ENCODE results near the gene CFAP52. TPM values are rescaled to one million over a fixed set of nuclear protein-coding genes. Genes with fewer than 3 reads are reported as not detected.

CFAP52 gene, protein sequence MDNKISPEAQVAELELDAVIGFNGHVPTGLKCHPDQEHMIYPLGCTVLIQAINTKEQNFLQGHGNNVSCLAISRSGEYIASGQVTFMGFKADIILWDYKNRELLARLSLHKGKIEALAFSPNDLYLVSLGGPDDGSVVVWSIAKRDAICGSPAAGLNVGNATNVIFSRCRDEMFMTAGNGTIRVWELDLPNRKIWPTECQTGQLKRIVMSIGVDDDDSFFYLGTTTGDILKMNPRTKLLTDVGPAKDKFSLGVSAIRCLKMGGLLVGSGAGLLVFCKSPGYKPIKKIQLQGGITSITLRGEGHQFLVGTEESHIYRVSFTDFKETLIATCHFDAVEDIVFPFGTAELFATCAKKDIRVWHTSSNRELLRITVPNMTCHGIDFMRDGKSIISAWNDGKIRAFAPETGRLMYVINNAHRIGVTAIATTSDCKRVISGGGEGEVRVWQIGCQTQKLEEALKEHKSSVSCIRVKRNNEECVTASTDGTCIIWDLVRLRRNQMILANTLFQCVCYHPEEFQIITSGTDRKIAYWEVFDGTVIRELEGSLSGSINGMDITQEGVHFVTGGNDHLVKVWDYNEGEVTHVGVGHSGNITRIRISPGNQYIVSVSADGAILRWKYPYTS
- total RNA-seq (2014; rRNA removed), result 0.47 TPM in 1 of 2 replicates, not detected in the other
- percentile 9 among the genes with signal in this experiment for Bru-seq, nascent RNA
- percentile 7 among the genes with signal in this experiment for BruChase-seq, experiment 1, labeled RNA remaining after a 6-hour chase
- percentile 11 among the genes with signal in this experiment for BruChase-seq, experiment 2, labeled RNA remaining after a 2-hour chase
- long read RNA-seq, partial matches to known transcripts, result 0 of 1 reads
- long read RNA-seq, other reads (novel, unspliced or antisense), result 1 of 1 reads

DNA sequence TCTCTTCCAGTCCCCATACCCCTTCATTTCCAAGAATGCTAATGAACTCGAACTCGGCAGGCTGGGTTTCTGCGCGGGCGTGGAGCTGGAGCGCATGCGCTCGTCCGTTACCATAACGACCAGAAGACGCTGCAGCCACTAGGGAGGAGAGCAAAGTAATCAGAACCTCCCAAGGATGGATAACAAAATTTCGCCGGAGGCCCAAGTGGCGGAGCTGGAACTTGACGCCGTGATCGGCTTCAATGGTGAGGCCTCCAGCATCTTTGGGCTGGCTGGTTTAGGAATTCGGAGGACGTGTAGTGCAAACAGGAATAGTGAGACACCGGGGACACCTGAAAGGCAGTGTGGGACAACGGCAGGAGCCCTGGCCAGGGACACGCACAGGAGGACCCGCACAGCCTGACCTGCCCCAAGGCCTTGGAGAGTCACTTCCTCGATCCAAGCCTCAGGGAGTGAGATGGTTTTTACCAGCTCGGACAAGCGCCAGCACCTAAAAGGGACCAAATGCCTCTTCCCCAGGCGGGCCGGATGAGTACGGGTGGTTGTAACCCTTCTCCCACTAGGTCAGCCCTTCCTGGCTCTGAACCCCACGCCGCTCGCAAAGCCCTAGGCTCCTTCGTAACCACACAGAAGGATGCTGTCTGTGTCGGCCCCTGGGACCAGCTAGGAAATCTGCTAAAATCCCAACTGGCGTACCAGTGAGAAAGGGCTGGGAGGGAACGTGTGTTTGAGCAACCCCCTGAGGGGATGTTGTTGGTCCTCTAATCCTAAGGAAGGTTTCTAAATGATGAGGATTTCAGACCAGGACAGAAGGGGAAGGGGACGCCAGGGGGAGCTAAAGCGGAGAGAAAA is at the start of gene CFAP52:
Gene CFAP52 (plus strand): TSS at position 122 of the 852 bp plus-strand sequence. CDS start 54 bp downstream, at position 176.
- ATAC-seq, result peak; percentile 52
- no peaks in the 10 kb centered on the region for H3F3A ChIP-seq (ENCODE audit: low read length, unreplicated experiment)
- peak within 1 kb of the TSS; percentile 85 for H3K4me3 ChIP-seq (ENCODE audit: low read length)
- H3K27ac ChIP-seq (ENCODE audit: low read length), result no peak within 1 kb of the TSS
- H3K9ac ChIP-seq (ENCODE audit: low read length), result peak within 1 kb of the TSS; percentile 83
- peaks cover 9% of the 10 kb centered on the region for H3K79me2 ChIP-seq (ENCODE audit: low read length)
- no peaks in the 10 kb centered on the region for H3K36me3 ChIP-seq (ENCODE audit: low read depth, low read length)
- intact Hi-C loops (cut with micrococcal nuclease), result loop anchor here (1.0 to 10.0 kb wide), 3 partner anchors 68 to 168 kb away; partner anchors contain the start of gene USP43
- no peak for TF ChIP-seq EZH2 (IDR thresholded peaks at IDR 0.05; ENCODE audit: low read length, unreplicated experiment)
- TF ChIP-seq EZH2phosphoT487 (IDR thresholded peaks at IDR 0.05; ENCODE audit: borderline replicate concordance, low read length), result no peak
- TF ChIP-seq, protein P1, sequence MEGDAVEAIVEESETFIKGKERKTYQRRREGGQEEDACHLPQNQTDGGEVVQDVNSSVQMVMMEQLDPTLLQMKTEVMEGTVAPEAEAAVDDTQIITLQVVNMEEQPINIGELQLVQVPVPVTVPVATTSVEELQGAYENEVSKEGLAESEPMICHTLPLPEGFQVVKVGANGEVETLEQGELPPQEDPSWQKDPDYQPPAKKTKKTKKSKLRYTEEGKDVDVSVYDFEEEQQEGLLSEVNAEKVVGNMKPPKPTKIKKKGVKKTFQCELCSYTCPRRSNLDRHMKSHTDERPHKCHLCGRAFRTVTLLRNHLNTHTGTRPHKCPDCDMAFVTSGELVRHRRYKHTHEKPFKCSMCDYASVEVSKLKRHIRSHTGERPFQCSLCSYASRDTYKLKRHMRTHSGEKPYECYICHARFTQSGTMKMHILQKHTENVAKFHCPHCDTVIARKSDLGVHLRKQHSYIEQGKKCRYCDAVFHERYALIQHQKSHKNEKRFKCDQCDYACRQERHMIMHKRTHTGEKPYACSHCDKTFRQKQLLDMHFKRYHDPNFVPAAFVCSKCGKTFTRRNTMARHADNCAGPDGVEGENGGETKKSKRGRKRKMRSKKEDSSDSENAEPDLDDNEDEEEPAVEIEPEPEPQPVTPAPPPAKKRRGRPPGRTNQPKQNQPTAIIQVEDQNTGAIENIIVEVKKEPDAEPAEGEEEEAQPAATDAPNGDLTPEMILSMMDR (conservative IDR thresholded peaks at IDR 0.05; ENCODE audit: low read depth, low read length), result peak; percentile 74
- DNase-seq, result peak; percentile 64
- peak within 1 kb of the TSS; percentile 91 for H3K4me2 ChIP-seq (ENCODE audit: low read length)
- no peaks in the 10 kb centered on the region for H3K9me2 ChIP-seq (replicated peaks; ENCODE audit: low read length)
- peak within 1 kb of the TSS; percentile 94 for H2AFZ ChIP-seq (ENCODE audit: low read length)
- H3K4me1 ChIP-seq (ENCODE audit: insufficient read depth, low read length), result 0 out of 2 replicates have a peak, but pooled peaks cover 6% of the 10 kb centered on the region
- ChIA-PET CTCF (interaction anchor here (0.7 to 1.0 kb wide), 2 partner anchors 75 to 192 kb away, joined by 3 to 9 read pairs; no protein-coding TSS in a partner anchor), POLR2A (ENCODE audit: unreplicated experiment) (no interaction called here)
- H3K9me3 ChIP-seq (ENCODE audit: low read length), result no peaks in the 10 kb centered on the region
- H4K20me1 ChIP-seq (ENCODE audit: low read length), result no peaks in the 10 kb centered on the region
- no TSS peak for BruUV-seq (replicated peaks)
- H3K27me3 ChIP-seq (ENCODE audit: low read length), result no peaks in the 10 kb centered on the region

- no peak overlapping the region for H3K9ac ChIP-seq (ENCODE audit: low read length)
- H3K4me3 ChIP-seq (ENCODE audit: low read length), result no peak overlapping the region
- ChIA-PET POLR2A (ENCODE audit: unreplicated experiment) (no interaction called here), CTCF (no interaction called here)
- no peak overlapping the region for H3K4me2 ChIP-seq (ENCODE audit: low read length)
- no peaks in the 10 kb centered on the region for H4K20me1 ChIP-seq (ENCODE audit: low read length)
- H2AFZ ChIP-seq (ENCODE audit: low read length), result no peak overlapping the region
- H3K9me3 ChIP-seq (ENCODE audit: low read length), result no peaks in the 10 kb centered on the region
- no peaks in the 10 kb centered on the region for H3K9me2 ChIP-seq (replicated peaks; ENCODE audit: low read length)
- no peaks in the 10 kb centered on the region for H3K4me1 ChIP-seq (ENCODE audit: insufficient read depth, low read length)
- intact Hi-C loops (cut with micrococcal nuclease), result no loop called here
- no peak overlapping the region for H3K27ac ChIP-seq (ENCODE audit: low read length)
- H3K36me3 ChIP-seq (ENCODE audit: low read depth, low read length), result no peaks in the 10 kb centered on the region
- H3K79me2 ChIP-seq (ENCODE audit: low read length), result no peaks in the 10 kb centered on the region
- DNase-seq (no peak), ATAC-seq (no peak)
- TF ChIP-seq EZH2phosphoT487 (IDR thresholded peaks at IDR 0.05; ENCODE audit: borderline replicate concordance, low read length), result no peak
- TF ChIP-seq, protein P1 (conservative IDR thresholded peaks at IDR 0.05; ENCODE audit: low read depth, low read length), result no peak
- TF ChIP-seq EZH2 (IDR thresholded peaks at IDR 0.05; ENCODE audit: low read length, unreplicated experiment), result no peak
- H3K27me3 ChIP-seq (ENCODE audit: low read length), result no peaks in the 10 kb centered on the region
- H3F3A ChIP-seq (ENCODE audit: low read length, unreplicated experiment), result no peaks in the 10 kb centered on the region
- BruUV-seq (replicated peaks), result no TSS peak
Measured at GRCh38 chr17:9527788-9528187, 48.7 kb upstream of the CFAP52 start.
